Activated naive CD8-positive, alpha-beta T cell treated with anti-CD3 and anti-CD28 coated beads for 36 hours (primary cell): ENCODE measurements around the gene FAM241A. TPM values are rescaled to one million over a fixed set of nuclear protein-coding genes. Genes with fewer than 3 reads are reported as not detected.
"Not testable (repeated sequence)": the region's sequence is repeated elsewhere in the genome, so short reads cannot be mapped to it uniquely, and the experiment has no call there.

ENCODE experiments used
- DNase-seq: peaks from one replicate; pipeline ENCODE4 v3.0.0; 2021
- H3K27ac Mint-ChIP-seq: one replicate; pipeline ENCODE4 v1.8.0; 2022; ENCODE audit warnings: mild to moderate bottlenecking, moderate library complexity, mixed read lengths
- H3K27me3 Mint-ChIP-seq: one replicate; pipeline ENCODE4 v1.8.0; 2022; ENCODE audit warnings: mild to moderate bottlenecking, mixed read lengths
- H3K36me3 Mint-ChIP-seq: one replicate; pipeline ENCODE4 v1.8.0; 2021; ENCODE audit warnings: mild to moderate bottlenecking, mixed read lengths
- H3K4me1 Mint-ChIP-seq: one replicate; pipeline ENCODE4 v1.8.0; 2021; ENCODE audit warnings: mixed read lengths
- H3K4me3 Mint-ChIP-seq: one replicate; pipeline ENCODE4 v1.8.0; 2022; ENCODE audit warnings: mild to moderate bottlenecking, moderate library complexity, mixed read lengths
- H3K9me3 Mint-ChIP-seq: one replicate; pipeline ENCODE4 v1.8.0; 2022; ENCODE audit warnings: mixed read lengths
- total RNA-seq, 2 experiments: library from RNA; stranded (reverse); gene quantifications; one replicate each; pipeline ENCODE4 v1.2.3, GENCODE V29; 2021

FAM241A gene
- total RNA-seq, 2 experiments from 2014 or later = 7.4 to 7.5 TPM

- H3K4me1 Mint-ChIP-seq, H3K4me3 Mint-ChIP-seq, DNase-seq, H3K27ac Mint-ChIP-seq, H3K36me3 Mint-ChIP-seq, H3K27me3 Mint-ChIP-seq, H3K9me3 Mint-ChIP-seq: not testable (repeated sequence)
These were observed 63.2 kb downstream of the FAM241A start for GRCh38 chr4:112208137-112209095.

GRCh38 chr4:112210777-112211176 is 65.5 kb downstream of the FAM241A start:
- Mint-ChIP-seq H3K27me3 (peaks cover 4% of the 10 kb centered on the region), H3K9me3 (no peaks in the 10 kb centered on the region), H3K27ac (no peak overlapping the region), H3K4me1 (peaks cover 5% of the 10 kb centered on the region), H3K4me3 (no peak overlapping the region), H3K36me3 (no peaks in the 10 kb centered on the region)
- no peak for DNase-seq

- no peaks in the 10 kb centered on the region for H3K27me3 Mint-ChIP-seq
- DNase-seq = no peak
- no peak overlapping the region for H3K4me3 Mint-ChIP-seq
- no peaks in the 10 kb centered on the region for H3K9me3 Mint-ChIP-seq
- H3K4me1 Mint-ChIP-seq = peaks cover 6% of the 10 kb centered on the region
- H3K36me3 Mint-ChIP-seq = no peaks in the 10 kb centered on the region
- H3K27ac Mint-ChIP-seq = no peak overlapping the region
These were observed 67.8 kb downstream of the FAM241A start for GRCh38 chr4:112213091-112213490.

- H3K36me3 Mint-ChIP-seq = no peaks in the 10 kb centered on the region
These were observed 68.6 kb downstream of the FAM241A start for GRCh38 chr4:112213856-112214255.

GRCh38 chr4:112214390-112215264 is 69.4 kb downstream of the FAM241A start:
- DNase-seq = no peak
- no peaks in the 10 kb centered on the region for H3K27me3 Mint-ChIP-seq
- H3K4me1 Mint-ChIP-seq = peaks cover 11% of the 10 kb centered on the region
- H3K4me3 Mint-ChIP-seq = no peak overlapping the region
- no peaks in the 10 kb centered on the region for H3K36me3 Mint-ChIP-seq
- no peaks in the 10 kb centered on the region for H3K9me3 Mint-ChIP-seq
- H3K27ac Mint-ChIP-seq = no peak overlapping the region

More at GRCh38 chr4:112213856-112214255, 68.6 kb downstream of the FAM241A start:
- H3K27ac Mint-ChIP-seq = no peak overlapping the region
- no peaks in the 10 kb centered on the region for H3K27me3 Mint-ChIP-seq
- H3K4me3 Mint-ChIP-seq = no peak overlapping the region
- no peaks in the 10 kb centered on the region for H3K9me3 Mint-ChIP-seq
- no peak for DNase-seq
- H3K4me1 Mint-ChIP-seq = peaks cover 11% of the 10 kb centered on the region

GRCh38 chr4:112219826-112220366 is 74.6 kb downstream of the FAM241A start:
- Mint-ChIP-seq H3K27ac (no peak overlapping the region), H3K36me3 (peaks cover 5% of the 10 kb centered on the region), H3K27me3 (peaks cover 7% of the 10 kb centered on the region), H3K4me1 (peaks cover 15% of the 10 kb centered on the region), H3K4me3 (no peak overlapping the region), H3K9me3 (peaks cover 1% of the 10 kb centered on the region)
- no peak for DNase-seq

GRCh38 chr4:112222219-112222955 is 77.1 kb downstream of the FAM241A start:
- Mint-ChIP-seq H3K27me3 (peaks cover 9% of the 10 kb centered on the region), H3K36me3 (peaks cover 5% of the 10 kb centered on the region), H3K4me3 (no peak overlapping the region), H3K9me3 (peaks cover 1% of the 10 kb centered on the region), H3K4me1 (peaks cover 15% of the 10 kb centered on the region), H3K27ac (no peak overlapping the region)
- DNase-seq = no peak

- no peak overlapping the region for H3K4me3 Mint-ChIP-seq
These were observed 79.9 kb downstream of the FAM241A start for GRCh38 chr4:112225157-112225556.

GRCh38 chr4:112230879-112231778 is 85.9 kb downstream of the FAM241A start:
- H3K4me1 Mint-ChIP-seq = peaks cover 31% of the 10 kb centered on the region
- DNase-seq = peak; percentile 99
- no peaks in the 10 kb centered on the region for H3K27me3 Mint-ChIP-seq
- no peaks in the 10 kb centered on the region for H3K36me3 Mint-ChIP-seq
- H3K4me3 Mint-ChIP-seq = peak overlapping the region; percentile 92
- no peaks in the 10 kb centered on the region for H3K9me3 Mint-ChIP-seq
- H3K27ac Mint-ChIP-seq = peak overlapping the region; percentile 95

More at GRCh38 chr4:112225157-112225556, 79.9 kb downstream of the FAM241A start:
- Mint-ChIP-seq H3K4me1 (peaks cover 10% of the 10 kb centered on the region), H3K27ac (no peak overlapping the region), H3K9me3 (peaks cover 1% of the 10 kb centered on the region), H3K27me3 (peaks cover 9% of the 10 kb centered on the region), H3K36me3 (peaks cover 5% of the 10 kb centered on the region)
- no peak for DNase-seq

- peak within 1 kb of the TSS; percentile 92 for H3K4me3 Mint-ChIP-seq
- H3K9me3 Mint-ChIP-seq = no peaks in the 10 kb centered on the region
- H3K4me1 Mint-ChIP-seq = peaks cover 31% of the 10 kb centered on the region
- H3K27me3 Mint-ChIP-seq = no peaks in the 10 kb centered on the region
- H3K36me3 Mint-ChIP-seq = no peaks in the 10 kb centered on the region
- DNase-seq = peak; percentile 87
- H3K27ac Mint-ChIP-seq = peak within 1 kb of the TSS; percentile 95
These were observed 86.8 kb downstream of the FAM241A start, which contains the start of gene AP1AR for GRCh38 chr4:112231779-112232713. TSS of gene AP1AR (plus strand) at chr4:112231787. CDS start at chr4:112232092, 305 bp downstream.

GRCh38 chr4:112234952-112235609 is 89.8 kb downstream of the FAM241A start:
- Mint-ChIP-seq H3K4me1 (peaks cover 44% of the 10 kb centered on the region), H3K27ac (no peak overlapping the region), H3K36me3 (no peaks in the 10 kb centered on the region), H3K9me3 (no peaks in the 10 kb centered on the region), H3K27me3 (no peaks in the 10 kb centered on the region), H3K4me3 (no peak overlapping the region)
- DNase-seq = peak; percentile 21

GRCh38 chr4:112236040-112236439 is 90.8 kb downstream of the FAM241A start:
- Mint-ChIP-seq H3K4me3 (no peak overlapping the region), H3K27me3 (no peaks in the 10 kb centered on the region), H3K4me1 (peaks cover 43% of the 10 kb centered on the region), H3K27ac (no peak overlapping the region), H3K36me3 (no peaks in the 10 kb centered on the region), H3K9me3 (no peaks in the 10 kb centered on the region)
- no peak for DNase-seq
